Renal pelvis (tissue), 12 donors: ENCODE results near the gene HSPA4. TPM values are rescaled to one million over a fixed set of nuclear protein-coding genes. Genes with fewer than 3 reads are reported as not detected.
"Not testable (repeated sequence)": the region's sequence is repeated elsewhere in the genome, so short reads cannot be mapped to it uniquely, and the experiment has no call there.

Source experiments
- DNase-seq: peaks from one replicate; pipeline ENCODE4 v3.0.0-alpha.2; 2013
- long read RNA-seq, 16 experiments: transcript quantifications; one replicate each; lab custom pipeline, GENCODE V29; 2026
- polyA plus RNA-seq, 3 donors: library from polyadenylated mRNA; unstranded; fragments of 120-200 nt; gene quantifications; one replicate each; pipeline ENCODE4 v1.2.1, GENCODE V29; 2013; ENCODE audit not compliant: insufficient read length in 3 of 3

HSPA4 gene
- polyA plus RNA-seq: 100 to 1,000 TPM; 110 to 138 (median 131) TPM
- long read RNA-seq, donor 1, full-length matches to known transcripts: 16 of 21 reads
- long read RNA-seq, donor 1, partial matches to known transcripts: 5 of 21 reads
- long read RNA-seq, donor 1, other reads (novel, unspliced or antisense): 0 of 21 reads
- long read RNA-seq, donor 2, full-length matches to known transcripts: 27 of 27 reads
- long read RNA-seq, donor 2, partial matches to known transcripts: 0 of 27 reads
- long read RNA-seq, donor 2, other reads (novel, unspliced or antisense): 0 of 27 reads
- long read RNA-seq, donor 3, full-length matches to known transcripts: 11 of 24 reads
- long read RNA-seq, donor 3, partial matches to known transcripts: 13 of 24 reads
- long read RNA-seq, donor 3, other reads (novel, unspliced or antisense): 0 of 24 reads
- long read RNA-seq, donor 4, full-length matches to known transcripts: 9 of 9 reads
- long read RNA-seq, donor 4, partial matches to known transcripts: 0 of 9 reads
- long read RNA-seq, donor 4, other reads (novel, unspliced or antisense): 0 of 9 reads
- long read RNA-seq, donor 5, full-length matches to known transcripts: 3 of 10 reads
- long read RNA-seq, donor 5, partial matches to known transcripts: 7 of 10 reads
- long read RNA-seq, donor 5, other reads (novel, unspliced or antisense): 0 of 10 reads
- long read RNA-seq, donor 6, full-length matches to known transcripts: 5 of 5 reads
- long read RNA-seq, donor 6, partial matches to known transcripts: 0 of 5 reads
- long read RNA-seq, donor 6, other reads (novel, unspliced or antisense): 0 of 5 reads
- long read RNA-seq, donor 7, full-length matches to known transcripts: 7 of 21 reads
- long read RNA-seq, donor 7, partial matches to known transcripts: 14 of 21 reads
- long read RNA-seq, donor 7, other reads (novel, unspliced or antisense): 0 of 21 reads
- long read RNA-seq, donor 8, full-length matches to known transcripts: 7 of 7 reads
- long read RNA-seq, donor 8, partial matches to known transcripts: 0 of 7 reads
- long read RNA-seq, donor 8, other reads (novel, unspliced or antisense): 0 of 7 reads
- long read RNA-seq, donor 9, full-length matches to known transcripts: 18 of 26 reads
- long read RNA-seq, donor 9, partial matches to known transcripts: 8 of 26 reads
- long read RNA-seq, donor 9, other reads (novel, unspliced or antisense): 0 of 26 reads
- long read RNA-seq, donor 10, full-length matches to known transcripts: 6 of 18 reads
- long read RNA-seq, donor 10, partial matches to known transcripts: 12 of 18 reads
- long read RNA-seq, donor 10, other reads (novel, unspliced or antisense): 0 of 18 reads
- long read RNA-seq, donor 11, full-length matches to known transcripts: 5 of 5 reads
- long read RNA-seq, donor 11, partial matches to known transcripts: 0 of 5 reads
- long read RNA-seq, donor 11, other reads (novel, unspliced or antisense): 0 of 5 reads
- long read RNA-seq, donor 12, full-length matches to known transcripts: 32 of 38 reads
- long read RNA-seq, donor 12, partial matches to known transcripts: 6 of 38 reads
- long read RNA-seq, donor 12, other reads (novel, unspliced or antisense): 0 of 38 reads
- long read RNA-seq, donor 13, full-length matches to known transcripts: 6 of 22 reads
- long read RNA-seq, donor 13, partial matches to known transcripts: 16 of 22 reads
- long read RNA-seq, donor 13, other reads (novel, unspliced or antisense): 0 of 22 reads
- long read RNA-seq, donor 14, full-length matches to known transcripts: 9 of 69 reads
- long read RNA-seq, donor 14, partial matches to known transcripts: 60 of 69 reads
- long read RNA-seq, donor 14, other reads (novel, unspliced or antisense): 0 of 69 reads
- long read RNA-seq, donor 15, full-length matches to known transcripts: 17 of 17 reads
- long read RNA-seq, donor 15, partial matches to known transcripts: 0 of 17 reads
- long read RNA-seq, donor 15, other reads (novel, unspliced or antisense): 0 of 17 reads
- long read RNA-seq, donor 16, full-length matches to known transcripts: 8 of 8 reads
- long read RNA-seq, donor 16, partial matches to known transcripts: 0 of 8 reads
- long read RNA-seq, donor 16, other reads (novel, unspliced or antisense): 0 of 8 reads

DNA sequence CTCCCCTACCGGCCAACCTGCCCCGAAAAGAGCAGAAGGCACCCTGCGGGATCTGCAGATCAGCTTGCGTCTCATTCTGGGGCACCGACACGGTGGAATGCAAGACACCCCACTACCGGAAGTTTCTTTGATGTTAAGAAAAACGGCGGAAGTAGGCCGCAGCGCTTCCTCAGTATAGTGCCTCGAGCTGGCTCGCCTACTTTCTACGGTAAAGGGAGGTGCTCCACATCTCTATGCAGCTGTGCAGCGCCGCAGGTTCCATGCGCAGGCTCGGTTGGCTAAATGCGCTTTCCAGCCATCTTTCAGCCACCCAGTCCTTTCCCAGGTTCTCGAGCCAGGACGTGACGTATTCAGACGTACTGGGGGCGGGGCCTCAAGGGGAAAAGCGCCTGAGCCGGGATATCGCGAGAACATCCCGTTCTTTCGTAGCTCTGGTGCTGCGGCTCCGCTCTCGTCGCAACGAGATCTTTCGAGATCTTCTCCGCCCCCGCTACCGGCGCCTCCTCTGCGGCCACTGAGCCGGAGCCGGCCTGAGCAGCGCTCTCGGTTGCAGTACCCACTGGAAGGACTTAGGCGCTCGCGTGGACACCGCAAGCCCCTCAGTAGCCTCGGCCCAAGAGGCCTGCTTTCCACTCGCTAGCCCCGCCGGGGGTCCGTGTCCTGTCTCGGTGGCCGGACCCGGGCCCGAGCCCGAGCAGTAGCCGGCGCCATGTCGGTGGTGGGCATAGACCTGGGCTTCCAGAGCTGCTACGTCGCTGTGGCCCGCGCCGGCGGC lies at the start of gene HSPA4:
TSS of gene HSPA4 (plus strand) at position 472 of the 775 bp plus-strand sequence. CDS start at position 710, 238 bp downstream.
- DNase-seq: peak; percentile 99

DNA sequence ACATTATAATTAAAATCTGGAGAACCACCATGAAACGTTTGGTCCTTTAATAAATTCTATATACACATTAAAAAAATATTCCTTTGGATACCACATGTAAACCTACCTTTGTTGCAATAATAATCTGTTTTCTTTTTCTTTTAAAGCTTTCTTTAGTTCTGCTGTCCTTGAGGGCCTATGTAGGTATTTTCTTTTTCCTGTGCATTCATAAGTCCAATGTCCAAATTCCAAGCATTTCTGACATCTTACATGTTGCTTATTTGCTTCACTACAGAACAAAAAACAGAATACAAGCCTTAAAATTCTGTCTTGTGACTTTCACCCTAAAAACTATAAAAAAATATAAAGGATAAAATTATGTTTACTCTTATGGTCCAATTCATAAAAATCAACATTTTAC lies 45.2 kb upstream of the HSPA4 start:
- DNase-seq: no peak

DNA sequence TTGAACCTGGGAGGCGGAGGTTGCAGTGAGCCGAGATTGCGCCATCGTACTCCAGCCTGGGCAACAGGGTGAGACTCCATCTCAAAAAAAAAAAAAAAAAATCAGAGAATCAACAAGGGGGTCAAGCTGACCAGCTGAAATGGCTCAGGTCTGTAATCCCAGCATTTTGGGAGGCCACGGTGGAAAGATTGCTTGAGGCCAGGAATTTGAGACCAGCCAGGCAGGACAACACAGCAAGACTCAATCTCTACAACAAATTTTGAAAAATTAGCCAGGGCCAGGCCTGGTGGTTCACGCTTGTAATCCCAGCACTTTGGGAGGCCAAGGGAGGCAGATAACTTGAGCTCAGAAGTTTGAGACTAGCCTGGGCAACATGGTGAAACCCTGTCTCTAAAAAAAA lies 43.4 kb upstream of the HSPA4 start:
- not testable (repeated sequence) for DNase-seq

DNA sequence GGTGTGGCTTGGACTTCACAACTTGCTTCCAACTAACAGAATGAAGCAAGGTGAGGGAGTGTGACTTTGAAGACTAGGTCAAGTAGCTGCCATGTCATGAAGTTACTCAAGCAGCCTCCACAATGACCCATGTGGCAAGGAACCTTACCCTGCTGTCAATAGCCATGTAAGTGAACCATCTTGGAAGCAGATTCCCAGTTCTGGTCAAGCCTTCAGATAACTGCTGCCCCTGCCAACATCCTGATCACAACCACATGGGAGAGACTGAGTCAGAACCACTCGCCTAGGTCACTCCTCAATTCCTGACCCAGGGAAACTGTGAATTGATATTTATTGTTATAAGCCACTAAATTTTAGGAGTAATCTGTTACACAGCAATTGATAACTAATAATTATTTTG lies 36.3 kb upstream of the HSPA4 start:
- no peak for DNase-seq

GRCh38 chr5:133017964-133018363 lies 33.8 kb upstream of the HSPA4 start:
- DNase-seq: no peak

DNA sequence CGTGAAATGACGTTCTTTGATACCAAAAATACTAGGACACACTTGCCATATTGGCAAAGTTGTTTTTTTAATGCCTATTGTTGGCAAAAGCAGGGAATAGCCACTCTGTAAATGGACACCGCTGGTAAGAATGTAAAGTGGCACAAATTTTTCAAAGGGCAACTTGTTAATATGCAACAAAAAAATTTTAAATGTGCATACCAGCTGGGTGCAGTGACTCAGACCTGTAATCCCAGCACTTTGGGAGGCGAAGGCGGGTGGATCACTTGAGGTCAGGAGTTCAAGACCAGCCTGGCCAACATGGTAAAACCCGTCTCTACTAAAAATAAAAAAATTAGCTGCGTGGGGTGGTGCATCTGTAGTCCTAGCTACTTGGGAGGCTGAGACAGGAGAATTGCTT lies 32.3 kb upstream of the HSPA4 start:
- not testable (repeated sequence) for DNase-seq

GRCh38 chr5:133025804-133026663 lies 25.8 kb upstream of the HSPA4 start, which contains the start of gene ZCCHC10:
Gene ZCCHC10, minus strand, starts transcription at chr5:133026549. Its CDS starts 12 bp downstream, at chr5:133026537.
- peak; percentile 96 for DNase-seq

DNA sequence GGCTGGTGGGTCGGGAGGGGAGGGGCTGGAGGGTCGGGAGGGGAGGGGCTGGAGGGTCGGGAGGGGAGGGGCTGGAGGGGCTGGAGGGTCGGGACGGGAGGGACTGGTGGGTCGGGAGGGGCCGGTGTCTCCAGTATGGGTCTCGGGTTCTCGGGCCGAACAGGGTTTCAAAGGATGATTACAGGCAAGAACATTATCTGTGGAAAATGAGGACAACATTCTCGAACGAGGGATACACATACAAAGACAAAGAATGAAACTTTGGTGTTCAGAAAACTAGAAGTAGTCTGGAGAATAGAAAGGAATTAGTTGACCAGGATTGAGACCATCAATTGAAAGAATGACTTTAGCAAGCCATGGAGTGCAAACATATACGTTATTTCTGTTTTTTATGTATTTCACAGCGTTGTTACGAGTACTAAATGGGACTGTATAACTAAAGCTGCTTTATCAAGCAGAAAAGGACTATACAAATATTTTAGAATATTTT lies 25.1 kb upstream of the HSPA4 start:
- no peak for DNase-seq

DNA sequence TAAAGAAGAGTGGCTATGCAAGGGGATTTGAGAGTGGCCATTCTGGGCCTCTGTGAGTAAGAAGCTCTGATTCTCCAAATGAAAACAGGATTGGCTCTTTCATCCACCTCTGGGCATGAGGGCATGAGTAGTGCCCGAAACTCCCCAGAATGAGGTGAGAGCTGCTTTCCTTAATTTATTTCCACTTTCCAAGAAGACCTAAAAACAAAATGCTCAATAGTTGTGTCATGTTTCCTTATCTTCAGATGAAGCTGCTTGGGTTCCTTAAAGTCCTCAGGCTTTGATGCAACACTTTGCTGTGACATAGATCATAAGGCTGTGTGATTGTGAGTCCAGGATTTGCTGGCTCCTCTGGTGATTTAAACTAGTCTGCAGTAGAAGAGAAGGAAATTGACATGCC lies 22.4 kb upstream of the HSPA4 start:
- no peak for DNase-seq

DNA sequence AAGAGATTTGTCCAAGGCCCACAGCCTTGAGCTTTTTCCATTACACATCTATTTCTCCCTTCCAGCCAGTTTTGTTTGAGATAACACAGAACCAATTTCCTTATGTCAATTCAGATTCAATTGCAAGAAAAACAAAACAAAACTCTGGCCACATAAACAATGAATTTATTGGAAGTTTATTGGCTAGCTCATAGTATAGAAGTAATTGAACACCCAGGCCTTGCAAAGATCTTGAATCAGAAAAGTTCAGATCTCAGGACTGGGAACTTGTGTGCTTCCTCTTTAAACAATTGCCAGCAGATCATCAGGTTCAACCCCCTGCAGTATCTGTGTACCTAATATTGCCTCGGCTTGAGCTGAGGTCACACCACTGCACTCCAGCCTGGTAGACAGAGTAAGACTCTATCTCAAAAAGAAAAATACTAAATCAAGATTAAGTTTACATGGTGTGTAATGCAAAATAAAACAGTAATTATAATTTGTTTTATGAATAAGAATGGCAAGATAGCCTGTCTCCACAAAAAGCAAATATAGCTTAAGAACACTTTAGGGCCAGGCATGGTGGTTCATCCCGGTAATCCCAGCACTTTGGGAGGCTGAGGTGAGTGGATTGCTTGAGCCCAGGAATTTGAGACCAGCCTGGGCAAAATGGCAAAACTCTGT lies 21.3 kb upstream of the HSPA4 start:
- no peak for DNase-seq

DNA sequence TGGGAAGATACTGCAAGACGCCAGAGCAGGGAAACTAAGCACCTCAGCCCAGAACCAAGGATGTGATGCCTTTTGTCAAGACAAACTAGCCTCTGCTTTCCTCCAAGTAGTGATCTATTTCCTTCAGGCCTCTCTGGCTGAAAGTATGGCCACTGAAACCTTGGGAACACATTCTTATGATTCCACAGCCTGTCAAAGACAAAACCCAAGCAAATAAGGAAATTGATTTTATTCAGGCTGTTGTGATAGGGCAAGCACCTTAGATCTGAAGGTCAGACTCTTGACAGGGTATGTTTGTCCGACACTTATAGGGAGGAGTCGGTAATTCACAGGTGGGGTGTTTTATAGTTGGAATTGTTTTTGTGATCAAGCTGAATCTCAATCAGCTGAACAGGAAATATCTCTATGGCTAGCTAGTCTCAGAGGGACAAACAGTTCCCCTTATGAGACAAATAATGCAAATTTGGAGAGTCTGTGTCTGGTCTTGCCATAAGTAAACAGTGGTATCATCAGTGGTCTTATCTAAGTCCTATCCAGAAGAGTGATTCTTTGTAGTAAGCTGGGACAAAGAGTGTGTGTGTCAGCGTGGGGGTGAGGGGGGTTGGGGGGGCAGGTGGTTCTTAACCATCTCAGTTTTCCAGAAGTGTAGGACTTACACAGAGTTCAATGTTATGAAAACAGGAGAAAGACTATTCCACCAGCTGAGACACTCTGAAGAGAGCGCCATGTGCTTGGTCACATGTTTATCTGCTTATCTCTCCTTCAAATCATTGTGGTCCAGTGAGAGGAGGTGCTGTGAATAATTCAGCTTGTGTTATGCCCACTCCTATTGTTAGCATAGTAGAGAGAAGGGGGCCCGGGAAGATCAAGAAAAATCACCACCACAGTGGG lies 18.7 kb upstream of the HSPA4 start:
- no peak for DNase-seq

DNA sequence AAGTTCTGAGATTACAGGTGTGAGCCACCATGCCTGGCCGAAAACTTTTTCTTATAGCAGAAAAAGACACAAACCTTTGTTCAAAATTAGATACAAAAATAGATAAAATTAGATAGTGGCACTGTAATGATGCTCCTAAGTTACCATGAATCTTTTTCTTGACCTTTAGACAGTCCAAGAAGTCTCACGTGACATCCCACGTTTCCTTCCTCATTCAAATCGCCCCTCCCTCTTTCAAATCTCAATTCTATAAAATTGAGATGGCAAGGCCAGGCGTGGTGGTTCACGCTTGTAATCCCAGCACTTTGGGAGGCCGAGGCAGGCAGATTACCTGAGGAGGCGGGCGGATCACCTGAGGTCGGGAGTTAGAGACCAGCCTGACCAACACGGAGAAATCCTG lies 17.7 kb upstream of the HSPA4 start:
- no peak for DNase-seq

GRCh38 chr5:133035224-133035623 lies 16.6 kb upstream of the HSPA4 start:
- DNase-seq: no peak

DNA sequence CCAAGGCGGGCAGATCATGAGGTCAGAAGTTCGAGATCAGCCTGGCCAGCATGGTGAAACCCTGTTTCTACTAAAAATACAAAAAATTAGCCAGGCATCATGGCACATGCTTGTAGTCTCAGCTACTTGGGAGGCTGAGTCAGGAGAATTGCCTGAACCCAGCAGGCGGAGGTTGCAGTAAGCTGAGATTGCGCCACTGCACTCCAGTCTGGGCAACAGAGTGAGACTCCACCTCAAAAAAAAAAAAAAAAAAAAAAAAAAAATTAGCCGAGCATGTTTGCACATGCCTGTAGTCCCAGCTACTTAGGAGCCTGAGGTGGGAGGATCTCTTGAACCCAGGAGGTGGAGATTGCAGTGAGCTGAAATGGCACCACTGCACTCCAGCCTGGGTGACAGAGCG lies 15.1 kb upstream of the HSPA4 start:
- not testable (repeated sequence) for DNase-seq

GRCh38 chr5:133041157-133041784 lies 10.5 kb upstream of the HSPA4 start:
- no peak for DNase-seq

- DNase-seq: no peak
Measured at GRCh38 chr5:133041910-133042309, 9.9 kb upstream of the HSPA4 start.
